SK-N-SH (cell line): ENCODE measurements around the gene ALDH4A1. TPM values are rescaled to one million over a fixed set of nuclear protein-coding genes. Genes with fewer than 3 reads are reported as not detected.
A peak's percentile ranks its signal among the peaks of the same experiment; 100 is the strongest.

Experiments used
- CTCF ChIA-PET: fragments of 300-600, 350-600 bp; formaldehyde crosslinking; extraction: SDS; loops from one replicate; lab custom pipeline; 2021; lab: Yijun Ruan, JAX
- POLR2A ChIA-PET: fragments of 350-600 bp; sonication (Branson Sonifier 250); formaldehyde crosslinking; extraction: SDS; loops from one replicate; lab custom pipeline; 2020; ENCODE audit warnings: antibody characterized with exemption, inconsistent platforms; lab: Yijun Ruan, JAX
- DNase-seq: peaks from one replicate; pipeline ENCODE4 v3.0.0; 2012
- H2AFZ ChIP-seq: fragments of 200-600 bp; sonication (generic); 2 replicates; pipeline ENCODE4 v1.8.1; 2016; ENCODE audit warnings: antibody characterized with exemption, mild to moderate bottlenecking, low read depth
- H3F3A ChIP-seq: fragments of 200-600 bp; sonication (generic); replicated peaks from 2 replicates; pipeline ENCODE3; 2016; ENCODE audit warnings: antibody characterized with exemption, mild to moderate bottlenecking; ENCODE audit not compliant: insufficient read depth
- H3K27ac ChIP-seq, 2 experiments: fragments of 200-500 bp in 1 of 2; fragments of 200-600 bp in 1 of 2; sonication (Bioruptor generic) in 1 of 2; sonication (generic), shearing (Covaris generic) in 1 of 2; 2 replicates each; pipeline versions ENCODE4 v1.5.1 to v1.6.1; 2014 to 2016; ENCODE audit warnings: low read depth in 2 of 2, inconsistent platforms in 1 of 2, low read length in 1 of 2, mild to moderate bottlenecking in 1 of 2, mixed read lengths in 1 of 2
- H3K27me3 ChIP-seq: fragments of 200-600 bp; sonication (generic), shearing (Covaris generic); 2 replicates; pipeline ENCODE4 v1.6.1; 2016; ENCODE audit warnings: mixed run types; ENCODE audit not compliant: insufficient read depth
- H3K36me3 ChIP-seq, 2 experiments: fragments of 200-500 bp in 1 of 2; fragments of 200-600 bp in 1 of 2; sonication (Bioruptor generic) in 1 of 2; sonication (generic) in 1 of 2; replicated peaks in 1 of 2; 2 replicates each; pipeline versions ENCODE3 to v1.5.1; 2014 to 2016; ENCODE audit warnings: low read length in 1 of 2, mild to moderate bottlenecking in 1 of 2; ENCODE audit not compliant: insufficient read depth in 2 of 2, control insufficient read depth in 1 of 2
- H3K4me1 ChIP-seq, 2 experiments: fragments of 200-500 bp in 1 of 2; fragments of 200-600 bp in 1 of 2; sonication (Bioruptor generic) in 1 of 2; sonication (generic), shearing (Covaris generic) in 1 of 2; 2 replicates each; pipeline versions ENCODE4 v1.5.1 to v1.6.1; 2014 to 2016; ENCODE audit warnings: low read depth in 1 of 2, low read length in 1 of 2, mixed run types in 1 of 2; ENCODE audit not compliant: insufficient read depth in 2 of 2, control insufficient read depth in 1 of 2
- H3K4me2 ChIP-seq: fragments of 200-600 bp; sonication (generic), shearing (Covaris generic); 2 replicates; pipeline ENCODE4 v1.6.1; 2017; ENCODE audit warnings: mixed run types
- H3K4me3 ChIP-seq, 2 experiments: fragments of 200-500 bp in 1 of 2; fragments of 200-600 bp in 1 of 2; sonication (Bioruptor generic) in 1 of 2; sonication (generic), shearing (Covaris generic) in 1 of 2; 2 replicates each; pipeline versions ENCODE4 v1.5.1 to v1.8.1; 2014 to 2016; ENCODE audit warnings: low read depth in 2 of 2, inconsistent platforms in 1 of 2, low read length in 1 of 2, mild to moderate bottlenecking in 1 of 2, mixed read lengths in 1 of 2, moderate library complexity in 1 of 2
- H3K79me2 ChIP-seq: fragments of 200-600 bp; sonication (generic); 2 replicates; pipeline ENCODE4 v1.8.1; 2017; ENCODE audit warnings: mild to moderate bottlenecking; ENCODE audit not compliant: insufficient read depth
- H3K9ac ChIP-seq: fragments of 200-600 bp; sonication (generic); 2 replicates; pipeline ENCODE4 v1.6.1; 2017; ENCODE audit warnings: mixed run types
- H3K9me2 ChIP-seq: fragments of 200-600 bp; sonication (generic); 2 replicates; pipeline ENCODE4 v1.6.1; 2017; ENCODE audit warnings: mixed run types
- H3K9me3 ChIP-seq: fragments of 200-600 bp; sonication (generic); 2 replicates; pipeline ENCODE4 v1.6.1; 2017; ENCODE audit warnings: mixed run types, mild to moderate bottlenecking, moderate library complexity
- H4K20me1 ChIP-seq: fragments of 200-600 bp; sonication (generic); 2 replicates; pipeline ENCODE4 v1.6.1; 2017; ENCODE audit warnings: mild to moderate bottlenecking, mixed run types; ENCODE audit not compliant: insufficient read depth
- ELF1 ChIP-seq: IDR thresholded peaks from 2 replicates; pipeline ENCODE4 v1.4.0; 2012
- EP300 ChIP-seq, 2 experiments: IDR thresholded peaks; 2 replicates each; pipeline versions ENCODE4 v1.4.0 to v1.6.1; 2012; ENCODE audit warnings: borderline replicate concordance in 1 of 2, low read depth in 1 of 2, low read length in 1 of 2
- FOXJ3 ChIP-seq: sonication (generic); formaldehyde crosslinking; IDR thresholded peaks from 2 replicates; pipeline ENCODE4 v1.5.1; 2020; ENCODE audit warnings: mild to moderate bottlenecking, missing genetic modification reagents
- FOXM1 ChIP-seq: IDR thresholded peaks from 2 replicates; pipeline ENCODE4 v1.4.0; 2012; ENCODE audit warnings: low read depth, mild to moderate bottlenecking
- GATA2 ChIP-seq: sonication (generic); formaldehyde crosslinking; IDR thresholded peaks from 2 replicates; pipeline ENCODE4 v1.5.0; 2020; ENCODE audit warnings: mild to moderate bottlenecking, missing genetic modification reagents
- MXI1 ChIP-seq: IDR thresholded peaks from 2 replicates; pipeline ENCODE4 v1.6.1; 2012; ENCODE audit warnings: mild to moderate bottlenecking, low read depth, low read length, improper control_type of control experiment
- POLR2AphosphoS5 ChIP-seq: IDR thresholded peaks from 2 replicates; pipeline ENCODE4 v1.6.1; 2012; ENCODE audit warnings: low read depth, low read length
- RCOR1 ChIP-seq: fragments of 150-350 bp; IDR thresholded peaks from 2 replicates; pipeline ENCODE4 v1.6.1; 2017; ENCODE audit warnings: antibody characterized with exemption, low read length
- RXRA ChIP-seq: IDR thresholded peaks from 2 replicates; pipeline ENCODE4 v1.4.0; 2012; ENCODE audit warnings: low read depth, mild to moderate bottlenecking, borderline replicate concordance
- TAF1 ChIP-seq: IDR thresholded peaks from 2 replicates; pipeline ENCODE4 v1.6.1; 2012; ENCODE audit warnings: low read depth, mild to moderate bottlenecking, low read length, moderate library complexity, borderline replicate concordance
- TEAD4 ChIP-seq: IDR thresholded peaks from 2 replicates; pipeline ENCODE4 v1.4.0; 2012; ENCODE audit warnings: mild to moderate bottlenecking, borderline replicate concordance; ENCODE audit not compliant: insufficient read depth
- WGBS: methylation state at CpG from one replicate; pipeline ENCODE4 v1.1.6; 2017; ENCODE audit warnings: low lambda C conversion rate; 5-methylcytosine and 5-hydroxymethylcytosine counted together
- polyA plus RNA-seq, 3 experiments: library from polyadenylated mRNA; depleted of rRNA; stranded (reverse); fragments of >200 nt; gene quantifications; 2 replicates each; pipeline ENCODE4 v1.2.3, GENCODE V29; 2012
- TF ChIP-seq, protein P1 (sequence below): fragments of 150-350 bp; IDR thresholded peaks from 2 replicates; pipeline ENCODE4 v1.6.1; 2016; ENCODE audit warnings: mild to moderate bottlenecking, low read depth, low read length
- TF ChIP-seq, protein P2 (sequence below): IDR thresholded peaks from 2 replicates; pipeline ENCODE4; 2012
- TF ChIP-seq, protein P3 (sequence below): IDR thresholded peaks from 2 replicates; pipeline ENCODE4 v1.4.0; 2012; ENCODE audit warnings: low read depth, borderline replicate concordance
- TF ChIP-seq, protein P4 (sequence below): fragments of 200-600 bp; sonication (generic); IDR thresholded peaks from 2 replicates; pipeline ENCODE4 v1.6.1; 2017; ENCODE audit warnings: antibody characterized with exemption, mild to moderate bottlenecking, moderate library complexity

Gene ALDH4A1
- polyA plus RNA-seq, 1 of the 3 experiments (the other 2 are of a cell fraction): 18.5 TPM

DNA sequence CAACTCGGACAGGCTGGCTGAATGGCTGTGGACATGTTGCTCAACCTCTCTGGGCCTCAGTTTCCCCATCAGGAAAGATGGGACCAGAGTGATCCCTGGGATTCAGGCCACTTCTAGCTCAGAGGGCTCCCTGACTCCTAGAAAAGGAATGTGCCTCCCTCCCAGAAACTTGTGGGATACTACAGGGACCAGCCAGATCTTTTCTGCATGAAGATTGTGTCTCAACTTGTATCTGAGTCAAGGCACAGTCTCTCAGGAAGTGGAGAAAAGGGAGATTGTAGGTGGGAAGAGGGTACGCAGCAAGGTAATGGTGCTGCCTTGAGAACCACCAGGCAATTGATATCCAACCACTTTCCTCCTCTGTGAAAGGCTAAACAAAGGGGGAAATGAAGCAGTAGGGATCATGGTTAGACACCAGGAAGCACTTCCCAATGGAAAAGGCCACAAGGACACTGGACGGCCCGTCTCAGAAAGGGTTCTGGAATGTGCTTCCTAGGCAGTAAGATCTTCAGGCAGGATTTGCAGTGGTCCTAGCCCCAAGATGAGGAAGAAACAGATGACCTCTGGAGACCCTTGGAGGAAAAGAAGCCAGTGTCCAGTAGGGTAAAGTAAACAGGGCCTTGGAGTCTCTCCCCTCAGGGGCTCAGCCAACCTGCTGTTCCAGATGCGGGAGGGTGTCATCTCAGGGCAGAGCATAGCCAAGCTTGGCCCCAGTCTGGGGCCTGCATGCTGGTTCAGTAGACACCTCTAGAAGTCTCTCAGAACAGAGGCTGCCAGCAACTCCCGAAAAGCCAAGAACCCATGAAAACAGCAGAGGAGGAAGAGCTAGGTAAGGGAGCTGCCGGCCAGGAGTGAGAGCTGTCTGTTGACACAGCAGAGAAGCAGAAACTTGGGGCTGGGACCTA lies 37.3 kb upstream of the ALDH4A1 start (continued):
- TF ChIP-seq GATA2 (CRISPR knock-in tag): no peak
- TF ChIP-seq RXRA: no peak
- no peak for TF ChIP-seq FOXJ3 (CRISPR knock-in tag)
- TF ChIP-seq, all 33 proteins: peak for 0

DNA sequence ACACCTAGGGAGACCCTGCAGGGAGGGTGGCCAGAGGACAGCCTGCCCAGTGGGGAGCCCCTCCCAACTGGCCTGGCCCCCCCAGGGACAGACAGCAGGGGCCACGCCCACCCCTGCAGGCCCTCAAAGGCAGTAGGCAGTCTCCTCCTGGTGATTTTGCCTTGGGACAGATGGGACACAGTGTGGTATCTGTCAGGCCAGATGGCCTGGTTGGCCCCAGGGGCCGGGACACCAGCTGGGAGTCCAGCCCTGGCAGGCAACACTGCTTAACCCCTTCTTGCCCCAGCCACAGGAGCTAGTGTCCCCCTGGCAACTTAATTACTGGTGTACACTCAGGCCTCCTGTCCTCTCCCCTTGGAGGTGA lies 36.3 kb upstream of the ALDH4A1 start:
- no peaks in the 10 kb centered on the region for H4K20me1 ChIP-seq
- WGBS: 60% methylated on average over 1 of the region's 2 CpGs
- peak; percentile 77 for DNase-seq
- TF ChIP-seq TEAD4: no peak
- TF ChIP-seq, protein P1, sequence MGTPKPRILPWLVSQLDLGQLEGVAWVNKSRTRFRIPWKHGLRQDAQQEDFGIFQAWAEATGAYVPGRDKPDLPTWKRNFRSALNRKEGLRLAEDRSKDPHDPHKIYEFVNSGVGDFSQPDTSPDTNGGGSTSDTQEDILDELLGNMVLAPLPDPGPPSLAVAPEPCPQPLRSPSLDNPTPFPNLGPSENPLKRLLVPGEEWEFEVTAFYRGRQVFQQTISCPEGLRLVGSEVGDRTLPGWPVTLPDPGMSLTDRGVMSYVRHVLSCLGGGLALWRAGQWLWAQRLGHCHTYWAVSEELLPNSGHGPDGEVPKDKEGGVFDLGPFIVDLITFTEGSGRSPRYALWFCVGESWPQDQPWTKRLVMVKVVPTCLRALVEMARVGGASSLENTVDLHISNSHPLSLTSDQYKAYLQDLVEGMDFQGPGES: no peak
- no peak for TF ChIP-seq TAF1
- no peak for TF ChIP-seq GATA2 (CRISPR knock-in tag)
- TF ChIP-seq EP300 (IDR thresholded peaks at IDR 0.05; ENCODE audit: borderline replicate concordance in 1 of 2, low read depth in 1 of 2, low read length in 1 of 2): no peak
- TF ChIP-seq POLR2AphosphoS5: no peak
- no peak for TF ChIP-seq MXI1
- no peak for TF ChIP-seq ELF1
- TF ChIP-seq, protein P2, sequence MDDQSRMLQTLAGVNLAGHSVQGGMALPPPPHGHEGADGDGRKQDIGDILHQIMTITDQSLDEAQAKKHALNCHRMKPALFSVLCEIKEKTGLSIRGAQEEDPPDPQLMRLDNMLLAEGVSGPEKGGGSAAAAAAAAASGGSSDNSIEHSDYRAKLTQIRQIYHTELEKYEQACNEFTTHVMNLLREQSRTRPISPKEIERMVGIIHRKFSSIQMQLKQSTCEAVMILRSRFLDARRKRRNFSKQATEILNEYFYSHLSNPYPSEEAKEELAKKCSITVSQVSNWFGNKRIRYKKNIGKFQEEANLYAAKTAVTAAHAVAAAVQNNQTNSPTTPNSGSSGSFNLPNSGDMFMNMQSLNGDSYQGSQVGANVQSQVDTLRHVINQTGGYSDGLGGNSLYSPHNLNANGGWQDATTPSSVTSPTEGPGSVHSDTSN: no peak
- TF ChIP-seq, protein P3, sequence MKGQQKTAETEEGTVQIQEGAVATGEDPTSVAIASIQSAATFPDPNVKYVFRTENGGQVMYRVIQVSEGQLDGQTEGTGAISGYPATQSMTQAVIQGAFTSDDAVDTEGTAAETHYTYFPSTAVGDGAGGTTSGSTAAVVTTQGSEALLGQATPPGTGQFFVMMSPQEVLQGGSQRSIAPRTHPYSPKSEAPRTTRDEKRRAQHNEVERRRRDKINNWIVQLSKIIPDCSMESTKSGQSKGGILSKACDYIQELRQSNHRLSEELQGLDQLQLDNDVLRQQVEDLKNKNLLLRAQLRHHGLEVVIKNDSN: no peak
- TF ChIP-seq, protein P4, sequence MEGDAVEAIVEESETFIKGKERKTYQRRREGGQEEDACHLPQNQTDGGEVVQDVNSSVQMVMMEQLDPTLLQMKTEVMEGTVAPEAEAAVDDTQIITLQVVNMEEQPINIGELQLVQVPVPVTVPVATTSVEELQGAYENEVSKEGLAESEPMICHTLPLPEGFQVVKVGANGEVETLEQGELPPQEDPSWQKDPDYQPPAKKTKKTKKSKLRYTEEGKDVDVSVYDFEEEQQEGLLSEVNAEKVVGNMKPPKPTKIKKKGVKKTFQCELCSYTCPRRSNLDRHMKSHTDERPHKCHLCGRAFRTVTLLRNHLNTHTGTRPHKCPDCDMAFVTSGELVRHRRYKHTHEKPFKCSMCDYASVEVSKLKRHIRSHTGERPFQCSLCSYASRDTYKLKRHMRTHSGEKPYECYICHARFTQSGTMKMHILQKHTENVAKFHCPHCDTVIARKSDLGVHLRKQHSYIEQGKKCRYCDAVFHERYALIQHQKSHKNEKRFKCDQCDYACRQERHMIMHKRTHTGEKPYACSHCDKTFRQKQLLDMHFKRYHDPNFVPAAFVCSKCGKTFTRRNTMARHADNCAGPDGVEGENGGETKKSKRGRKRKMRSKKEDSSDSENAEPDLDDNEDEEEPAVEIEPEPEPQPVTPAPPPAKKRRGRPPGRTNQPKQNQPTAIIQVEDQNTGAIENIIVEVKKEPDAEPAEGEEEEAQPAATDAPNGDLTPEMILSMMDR: no peak
- no peak for TF ChIP-seq RXRA
- no peak for TF ChIP-seq RCOR1
- TF ChIP-seq FOXM1: no peak
- H2AFZ ChIP-seq: no peak overlapping the region
- peaks cover 78% of the 10 kb centered on the region for H3K79me2 ChIP-seq
- peaks cover 20 to 39% of the 10 kb centered on the region in 2 experiments; a peak in 2 of 4 replicates for H3K4me1 ChIP-seq
- ChIA-PET POLR2A (no interaction called here), CTCF (interaction anchor here (0.9 to 1.3 kb wide), 3 partner anchors 9 to 26 kb away, joined by 3 to 11 read pairs (median 4); no protein-coding TSS in a partner anchor)
- H3K9me2 ChIP-seq: no peaks in the 10 kb centered on the region
- peaks cover 3% of the 10 kb centered on the region for H3F3A ChIP-seq
- H3K9ac ChIP-seq: no peak overlapping the region
- H3K27ac ChIP-seq: no peak overlapping the region
- H3K4me3 ChIP-seq: no peak overlapping the region
- no peak overlapping the region for H3K4me2 ChIP-seq
- H3K36me3 ChIP-seq: no peaks in the 10 kb centered on the region
- no peaks in the 10 kb centered on the region for H3K9me3 ChIP-seq
- H3K27me3 ChIP-seq: no peaks in the 10 kb centered on the region
